HG03095 (cell line): ENCODE measurements around the gene MIDN.
A peak's percentile ranks its signal among the peaks of the same experiment; 100 is the strongest.
"Not testable (repeated sequence)": the region's sequence is repeated elsewhere in the genome, so short reads cannot be mapped to it uniquely, and the experiment has no call there.

ENCODE experiments used
- ATAC-seq: cut with Tn5 transposase; IDR thresholded peaks from one replicate; pipeline ENCODE4 v1.9.1; 2021; ENCODE audit warnings: moderate library complexity; ENCODE audit not compliant: unreplicated experiment

Gene MIDN

DNA sequence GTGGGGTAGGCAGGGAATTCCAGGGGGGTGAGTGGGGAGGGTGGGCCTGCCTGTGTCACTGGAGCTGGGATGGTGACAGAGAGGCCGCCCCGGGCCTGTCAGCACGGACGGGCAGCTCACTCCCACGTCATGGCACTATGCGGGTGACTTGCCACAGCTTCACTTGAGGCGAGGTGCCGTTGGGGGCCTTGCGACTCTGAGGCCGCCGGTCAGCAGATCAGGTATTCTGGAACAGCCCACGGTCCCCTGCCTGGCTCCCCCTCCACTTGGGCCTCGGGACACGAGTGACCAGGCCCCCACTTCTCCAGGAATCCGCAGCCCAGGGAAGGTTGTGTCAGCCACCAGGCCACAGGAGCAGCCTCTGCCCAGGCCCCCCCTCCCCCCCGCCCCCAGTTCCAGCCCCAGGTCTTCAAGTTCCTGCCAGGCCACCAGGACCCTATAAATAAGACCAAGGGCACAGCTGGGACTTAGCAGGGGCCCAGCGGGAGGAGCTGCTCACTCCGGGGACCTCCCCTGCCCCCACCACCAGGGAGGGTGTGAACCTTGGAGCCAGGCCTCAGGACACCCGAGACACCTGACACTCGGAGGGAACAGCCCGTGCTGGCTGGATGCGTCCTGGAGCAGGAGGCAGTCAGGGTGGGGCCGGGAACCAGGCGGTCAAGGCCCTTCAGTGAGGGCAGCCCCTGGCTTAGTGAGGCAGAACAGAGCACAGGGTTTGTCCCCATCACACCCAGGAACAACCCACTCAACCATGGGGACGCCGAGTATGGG, 2.7 kb upstream of the MIDN start:
- no peak for ATAC-seq

DNA sequence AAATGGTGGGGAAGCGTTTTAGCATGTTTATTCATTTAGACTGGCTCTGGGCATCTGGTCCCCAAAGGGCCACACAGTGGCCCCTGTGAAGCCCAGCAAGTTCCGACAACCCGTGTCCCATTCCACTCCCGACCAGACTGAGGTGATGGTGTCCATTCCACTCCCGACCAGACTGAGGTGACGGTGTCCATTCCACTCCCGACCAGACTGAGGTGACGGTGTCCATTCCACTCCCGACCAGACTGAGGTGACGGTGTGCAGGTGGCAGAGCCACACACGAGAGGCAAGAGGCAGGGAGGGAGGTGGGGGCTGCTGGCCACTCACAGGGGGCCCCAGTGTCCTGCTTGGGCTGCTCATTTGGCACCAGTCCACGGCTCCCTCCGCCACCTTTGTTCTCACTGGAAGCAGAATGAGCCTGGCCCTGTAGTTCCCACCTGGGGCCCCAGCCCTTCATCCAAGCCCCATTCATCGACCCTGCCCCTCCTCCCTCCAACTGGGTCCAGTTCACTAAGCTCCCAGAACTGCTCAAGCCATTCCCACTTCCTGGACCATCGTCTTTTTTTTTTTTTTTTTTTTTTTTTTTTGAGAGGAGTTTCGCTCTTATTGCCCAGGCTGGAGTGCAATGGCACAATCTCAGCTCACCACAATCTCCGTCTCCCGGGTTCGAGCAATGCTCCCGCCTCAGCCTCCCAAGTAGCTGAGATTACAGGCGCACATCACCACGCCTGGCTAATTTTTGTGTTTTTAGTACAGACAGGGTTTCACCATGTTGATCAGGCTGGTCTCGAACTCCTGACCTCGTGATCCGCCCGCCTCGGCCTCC, 1.9 kb upstream of the MIDN start:
- not testable (repeated sequence) for ATAC-seq

DNA sequence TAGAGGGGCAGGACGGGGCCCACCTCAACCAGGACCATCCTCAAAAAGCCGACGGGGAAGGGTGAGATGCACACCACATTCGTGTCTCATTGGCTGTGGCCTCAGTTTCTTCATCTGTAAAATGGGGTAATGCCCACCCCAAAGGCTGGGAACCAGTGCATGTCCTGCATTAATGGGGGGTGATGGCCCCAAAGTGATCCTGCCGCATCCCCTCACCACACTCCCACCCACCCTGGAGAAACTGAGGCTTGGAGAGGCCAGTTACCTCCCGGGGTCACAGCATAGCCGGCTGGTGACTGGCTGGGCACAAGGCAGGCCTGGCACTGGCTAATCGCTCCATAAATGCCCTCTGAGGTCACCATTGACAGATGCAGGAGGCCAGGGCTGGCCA, 640 bp upstream of the MIDN start:
- ATAC-seq = no peak

DNA sequence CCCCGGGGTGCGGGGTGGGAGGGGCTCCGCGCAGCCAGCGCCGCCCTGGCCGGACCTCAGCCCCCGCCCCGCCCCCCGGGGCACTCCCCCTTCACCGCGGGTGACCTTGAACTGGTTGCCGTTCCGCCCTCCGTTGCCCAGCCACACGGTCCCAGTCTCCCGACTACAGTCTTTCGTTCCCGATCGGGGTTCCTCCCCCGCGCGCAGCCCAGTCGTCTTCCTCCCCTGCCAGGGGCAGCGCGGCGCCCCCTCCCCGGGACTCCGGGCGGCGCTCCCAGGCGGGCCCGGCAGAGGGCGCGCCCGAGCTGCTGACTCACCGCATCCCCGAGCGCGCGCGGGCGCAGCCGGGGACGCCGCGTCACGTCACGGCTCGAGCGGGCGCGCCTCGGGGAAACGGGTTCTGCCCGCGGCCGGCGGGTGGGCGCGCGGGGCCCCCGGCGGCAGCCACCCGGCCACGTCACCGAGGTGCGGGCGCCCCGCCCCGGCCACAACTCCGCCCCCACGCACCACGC, 459 bp downstream of the MIDN start:
- ATAC-seq = peak; percentile 22

DNA sequence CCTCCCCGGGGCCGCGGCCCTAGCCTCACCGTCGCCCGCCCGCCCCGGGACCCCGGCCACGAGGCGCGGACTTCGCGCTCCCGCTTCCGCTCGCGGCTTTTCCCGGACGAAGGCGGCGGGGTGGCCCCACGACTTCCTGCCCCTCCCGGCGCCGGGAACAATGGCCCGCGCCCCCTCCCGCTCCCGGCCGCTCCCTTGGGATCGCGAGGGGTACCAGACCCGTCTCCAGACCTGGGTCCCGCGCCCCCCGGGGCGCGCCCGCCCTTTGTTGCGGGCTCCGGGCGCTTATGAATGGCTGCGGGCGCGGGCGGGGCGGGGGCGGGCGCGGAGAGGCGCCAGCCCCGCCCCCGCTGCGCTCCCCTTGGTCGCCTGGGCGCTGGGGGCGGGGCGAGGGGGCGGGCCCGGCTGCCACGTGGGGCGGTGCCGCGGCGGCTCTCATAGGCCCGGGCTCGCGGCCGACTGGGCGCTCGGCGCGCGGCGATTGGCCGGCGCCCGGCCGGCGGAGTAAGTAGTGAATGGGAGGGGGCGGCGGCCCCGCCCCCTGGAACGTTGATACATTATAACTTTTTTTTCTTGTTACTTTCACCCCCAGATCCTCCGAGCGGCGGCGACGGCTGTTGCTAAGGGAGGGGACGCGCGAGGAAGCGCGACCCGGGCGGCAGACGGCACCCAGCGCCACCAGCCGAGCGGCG, 1.1 kb downstream of the MIDN start:
- ATAC-seq = peak; percentile 36

DNA sequence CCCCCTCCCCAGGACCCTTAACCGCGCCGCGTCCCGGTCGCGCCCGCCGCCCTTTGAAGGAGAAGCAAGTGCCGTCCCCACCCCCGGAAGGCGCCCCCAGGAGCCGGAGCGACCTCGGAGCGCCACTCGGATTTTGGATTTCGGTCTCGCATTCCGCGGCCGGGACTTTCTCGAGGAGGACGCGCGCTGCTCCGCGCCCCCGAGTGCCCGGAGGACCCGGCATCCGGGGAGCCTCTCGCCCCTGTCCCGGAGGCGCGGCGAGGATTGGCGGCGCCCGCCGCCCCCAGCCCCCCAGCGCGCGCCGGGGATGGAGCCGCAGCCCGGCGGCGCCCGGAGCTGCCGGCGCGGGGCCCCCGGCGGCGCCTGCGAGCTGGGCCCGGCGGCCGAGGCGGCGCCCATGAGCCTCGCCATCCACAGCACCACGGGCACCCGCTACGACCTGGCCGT, 1.6 kb downstream of the MIDN start:
- no peak for ATAC-seq

DNA sequence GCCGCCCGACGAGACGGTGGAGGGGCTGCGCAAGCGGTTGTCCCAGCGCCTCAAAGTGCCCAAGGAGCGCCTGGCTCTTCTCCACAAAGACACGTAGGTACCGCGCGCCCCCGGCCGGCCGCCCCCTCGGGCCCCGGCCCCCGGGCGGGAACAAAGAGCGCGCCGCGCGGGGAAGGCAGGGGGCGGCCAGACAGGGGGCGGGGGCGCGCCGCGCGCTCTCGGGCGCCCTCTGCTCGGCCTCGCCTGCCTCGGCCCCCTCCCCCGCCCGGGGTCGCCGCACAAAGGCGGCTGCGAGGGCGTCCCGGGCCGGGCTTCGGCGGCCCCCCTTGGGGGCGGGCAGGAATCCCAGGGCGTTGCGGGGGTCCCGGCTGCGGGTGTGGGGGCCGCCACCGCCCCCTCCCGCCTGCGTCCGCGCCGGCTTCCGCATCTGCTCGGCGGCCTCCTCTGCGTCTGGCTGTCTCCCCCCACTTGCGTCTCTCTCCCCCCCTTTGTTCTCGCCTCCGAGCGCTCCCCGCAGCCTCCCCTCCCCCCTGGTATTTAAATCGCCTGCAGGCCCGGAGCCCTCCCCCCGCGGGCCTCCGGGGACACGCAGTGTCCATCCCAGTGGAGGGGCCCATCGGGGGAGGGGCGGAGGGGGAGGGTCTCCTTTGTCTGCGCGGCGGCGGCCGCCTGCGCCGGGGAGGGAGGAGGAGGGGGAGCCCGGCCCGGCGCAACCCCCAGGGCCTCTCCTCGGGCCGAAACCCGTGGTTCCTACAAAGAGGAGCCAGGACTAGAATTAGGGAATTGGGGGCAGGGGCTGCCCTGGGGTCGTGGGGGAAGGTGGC, 2.3 kb downstream of the MIDN start:
- no peak for ATAC-seq

DNA sequence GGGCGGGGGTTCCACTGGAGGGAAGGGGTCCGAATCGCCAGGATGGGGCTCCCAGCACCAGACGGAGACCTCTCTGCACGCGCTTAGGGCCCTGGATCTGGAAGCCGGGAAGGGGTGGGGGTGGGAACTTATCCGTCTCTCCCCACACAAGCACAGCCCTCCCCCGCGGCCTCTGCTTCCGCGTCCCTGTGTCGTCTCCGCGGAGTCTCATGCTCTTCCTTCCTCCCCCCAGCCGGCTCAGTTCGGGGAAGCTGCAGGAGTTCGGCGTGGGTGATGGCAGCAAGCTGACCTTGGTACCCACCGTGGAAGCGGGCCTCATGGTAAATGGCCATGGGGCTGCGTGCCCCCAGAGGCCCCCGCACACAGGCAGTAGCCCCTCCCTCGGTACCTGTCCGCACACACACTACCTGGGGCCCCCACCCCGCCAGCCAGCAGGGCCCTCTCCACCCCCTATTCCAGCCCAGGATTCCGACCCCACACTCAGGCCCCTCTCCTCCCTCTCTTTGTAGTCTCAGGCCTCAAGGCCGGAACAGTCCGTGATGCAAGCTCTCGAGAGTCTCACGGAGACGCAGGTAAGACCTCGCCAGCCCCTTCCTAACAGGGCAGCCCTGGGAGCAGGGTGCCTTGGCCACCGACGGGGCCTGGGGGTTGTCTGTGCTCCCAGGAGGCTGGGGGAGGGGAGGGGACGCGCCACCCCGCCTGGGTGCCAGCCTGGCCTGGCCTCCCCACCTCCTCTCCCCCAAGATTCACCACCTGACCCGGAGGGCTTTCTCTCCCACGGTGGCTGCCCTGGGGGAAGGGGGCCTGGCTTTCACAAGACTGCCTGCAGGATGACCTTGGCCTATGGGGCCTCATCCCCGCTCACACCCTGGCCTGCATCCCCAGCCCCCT, 3.2 kb downstream of the MIDN start:
- ATAC-seq = no peak

DNA sequence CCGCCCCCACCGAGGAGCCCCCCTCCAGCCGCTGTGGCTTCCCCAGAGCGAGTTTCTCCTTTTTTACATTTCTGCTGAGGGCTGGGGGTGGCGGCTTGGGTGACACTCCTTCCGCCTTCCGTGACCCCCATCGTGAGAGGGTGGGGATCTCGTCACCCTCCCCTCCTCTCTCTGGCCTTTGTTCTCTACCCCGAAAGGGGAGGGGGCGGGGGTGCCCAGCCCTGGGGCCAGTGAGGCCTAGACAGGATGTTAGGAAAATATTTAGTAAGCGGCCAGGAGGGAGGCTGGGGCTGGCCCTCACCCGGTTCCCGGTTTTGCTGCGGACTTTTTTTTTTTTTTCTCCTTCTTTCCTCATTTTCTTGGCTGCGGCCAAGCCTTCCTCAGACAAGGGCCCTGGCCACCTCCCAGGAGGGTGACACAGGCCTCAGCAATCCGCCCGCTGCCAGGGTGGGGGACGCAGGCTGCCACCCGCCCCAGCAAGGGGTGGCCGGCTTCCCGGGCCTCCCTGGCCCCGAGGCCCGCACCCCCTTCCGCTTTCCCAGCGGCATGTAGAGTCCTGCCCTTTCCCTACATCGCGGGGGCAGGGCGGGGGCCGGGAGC, 3.9 kb downstream of the MIDN start:
- no peak for ATAC-seq

DNA sequence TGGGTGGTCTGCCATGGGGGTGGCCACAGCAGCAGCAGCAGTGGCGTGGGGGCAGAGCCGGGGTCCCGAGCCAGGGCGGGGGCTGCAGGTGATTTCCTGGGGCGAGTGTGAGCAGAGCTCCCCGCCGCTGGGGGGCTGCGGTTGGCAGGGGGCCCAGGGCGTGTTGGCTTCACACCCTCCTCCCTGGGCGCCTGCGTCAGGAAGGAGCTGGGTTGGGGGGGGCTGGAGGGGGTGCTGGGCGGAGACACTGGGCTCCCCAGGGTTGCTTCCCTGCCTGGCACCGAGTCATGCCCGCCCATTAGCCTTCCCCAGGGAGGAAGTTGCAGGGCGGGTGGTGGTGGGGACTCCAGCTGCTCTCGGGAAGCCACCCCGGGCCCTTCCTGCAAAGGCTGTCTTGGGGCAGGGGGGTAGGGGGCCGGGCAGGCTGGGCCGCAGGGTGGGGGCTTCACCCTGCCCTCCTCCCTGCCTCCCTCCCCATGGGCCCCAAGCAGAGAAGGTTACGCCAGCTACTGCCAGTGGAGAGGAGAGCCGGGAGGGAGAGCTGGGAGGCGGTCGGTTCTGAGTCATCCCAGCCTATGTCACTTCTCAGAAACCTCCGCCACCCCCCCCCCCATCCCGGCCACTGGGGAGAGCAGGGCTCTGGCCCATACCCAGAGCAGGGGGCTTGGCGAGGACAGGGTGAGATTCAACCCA, 4.6 kb downstream of the MIDN start:
- ATAC-seq = no peak

DNA sequence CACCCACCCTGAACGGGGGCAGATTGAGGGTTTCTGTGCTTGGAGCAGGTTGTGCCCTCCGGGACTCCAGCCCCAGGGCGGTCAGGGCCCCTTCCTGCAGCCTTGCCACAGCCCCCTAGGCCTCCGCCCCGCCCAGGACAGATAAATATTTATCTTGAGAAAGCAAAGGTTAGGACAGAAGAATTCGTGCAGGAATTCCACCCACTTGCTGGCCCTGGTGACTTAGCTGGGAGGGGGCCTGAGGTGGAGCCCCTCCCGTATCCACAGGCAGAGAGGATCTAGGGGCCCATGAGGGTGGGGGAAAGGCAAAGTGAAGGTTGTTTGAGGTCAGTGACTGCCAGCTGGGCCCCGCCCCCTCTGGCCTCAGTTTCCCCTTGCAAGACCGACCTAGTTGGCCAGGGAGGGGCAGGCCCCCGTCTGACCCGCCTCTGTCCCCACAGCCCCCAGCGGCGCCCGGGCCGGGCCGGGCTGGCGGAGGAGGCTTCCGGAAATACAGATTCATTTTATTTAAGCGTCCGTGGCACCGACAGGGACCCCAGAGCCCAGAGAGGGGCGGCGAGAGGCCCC, 5.2 kb downstream of the MIDN start:
- ATAC-seq = no peak

DNA sequence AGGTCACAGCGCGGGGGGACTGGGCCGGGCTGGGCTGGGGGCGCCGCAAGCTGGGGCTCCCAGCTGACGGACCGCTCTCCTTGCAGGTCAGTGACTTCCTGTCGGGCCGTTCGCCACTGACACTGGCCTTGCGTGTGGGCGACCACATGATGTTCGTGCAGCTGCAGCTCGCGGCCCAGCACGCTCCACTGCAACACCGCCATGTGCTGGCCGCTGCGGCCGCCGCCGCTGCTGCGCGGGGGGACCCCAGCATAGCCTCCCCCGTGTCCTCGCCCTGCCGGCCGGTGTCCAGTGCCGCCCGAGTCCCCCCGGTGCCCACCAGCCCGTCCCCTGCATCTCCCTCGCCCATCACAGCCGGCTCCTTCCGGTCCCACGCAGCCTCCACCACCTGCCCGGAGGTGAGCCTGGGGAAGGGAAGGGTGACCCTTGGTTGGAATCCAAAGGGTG, 5.7 kb downstream of the MIDN start:
- ATAC-seq = no peak

DNA sequence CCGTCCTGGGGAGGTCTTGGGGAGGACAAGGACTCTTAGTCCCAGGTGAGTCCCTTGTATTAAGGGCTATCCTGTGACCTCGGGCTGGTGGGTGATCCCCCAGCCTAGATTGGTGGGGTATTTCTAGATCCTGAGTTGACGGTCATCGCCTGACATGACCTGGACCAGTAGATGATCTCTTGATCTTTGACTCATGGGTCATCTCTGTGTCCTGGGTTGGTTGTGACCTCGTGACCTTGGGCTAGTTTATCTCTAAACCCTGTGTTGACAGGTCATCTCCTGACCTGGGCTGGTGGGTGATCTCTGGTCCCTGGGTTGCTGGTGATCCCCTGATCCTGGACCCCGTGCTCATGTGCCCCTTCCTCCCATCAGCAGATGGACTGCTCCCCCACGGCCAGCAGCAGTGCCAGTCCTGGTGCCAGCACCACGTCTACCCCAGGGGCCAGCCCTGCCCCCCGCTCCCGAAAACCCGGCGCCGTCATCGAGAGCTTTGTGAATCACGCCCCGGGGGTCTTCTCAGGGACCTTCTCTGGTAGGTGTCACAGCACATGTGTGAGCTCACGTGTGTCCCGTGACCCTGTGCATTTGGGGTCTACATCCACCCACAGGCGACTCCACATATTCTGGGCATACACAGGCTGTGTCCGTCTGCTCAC, 6.3 kb downstream of the MIDN start:
- ATAC-seq = no peak

DNA sequence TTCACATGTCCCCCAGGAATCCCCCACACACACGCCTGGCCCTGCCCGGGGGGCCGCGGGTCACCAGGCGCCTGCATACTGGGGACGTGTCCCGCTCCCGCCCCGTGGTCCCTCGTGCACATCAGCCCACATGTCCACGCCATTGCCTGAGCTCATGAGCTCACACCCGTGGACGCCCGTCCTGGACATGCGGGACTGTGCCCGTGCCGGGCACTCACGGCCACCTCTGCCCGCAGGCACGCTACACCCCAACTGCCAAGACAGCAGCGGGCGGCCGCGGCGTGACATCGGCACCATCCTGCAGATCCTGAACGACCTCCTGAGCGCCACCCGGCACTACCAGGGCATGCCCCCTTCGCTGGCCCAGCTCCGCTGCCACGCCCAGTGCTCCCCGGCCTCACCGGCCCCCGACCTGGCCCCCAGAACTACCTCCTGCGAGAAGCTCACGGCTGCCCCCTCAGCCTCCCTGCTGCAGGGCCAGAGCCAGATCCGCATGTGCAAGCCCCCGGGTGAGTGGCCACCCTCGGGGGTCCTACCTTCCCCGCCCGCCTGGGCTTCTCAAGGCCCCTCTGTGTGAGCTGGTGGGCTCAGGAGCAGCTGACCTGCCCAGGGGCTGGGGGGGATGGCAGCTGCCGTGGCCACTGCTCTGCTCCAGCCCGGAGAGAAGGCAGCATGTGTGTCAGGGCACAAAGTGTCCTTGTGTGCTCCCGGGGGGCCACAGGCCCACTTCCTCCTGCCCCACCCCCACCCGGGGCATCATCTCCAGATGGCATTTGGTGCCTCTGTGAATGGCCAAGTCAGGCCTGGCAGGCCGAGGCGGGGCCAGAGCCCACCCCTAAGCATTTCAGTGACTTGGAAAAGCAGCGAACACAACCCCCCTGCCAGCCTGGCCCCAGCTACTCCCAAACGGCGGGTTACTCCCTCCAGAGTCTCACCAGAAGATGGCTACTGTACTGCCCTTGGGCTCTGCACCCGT, 7.1 kb downstream of the MIDN start:
- ATAC-seq = no peak

DNA sequence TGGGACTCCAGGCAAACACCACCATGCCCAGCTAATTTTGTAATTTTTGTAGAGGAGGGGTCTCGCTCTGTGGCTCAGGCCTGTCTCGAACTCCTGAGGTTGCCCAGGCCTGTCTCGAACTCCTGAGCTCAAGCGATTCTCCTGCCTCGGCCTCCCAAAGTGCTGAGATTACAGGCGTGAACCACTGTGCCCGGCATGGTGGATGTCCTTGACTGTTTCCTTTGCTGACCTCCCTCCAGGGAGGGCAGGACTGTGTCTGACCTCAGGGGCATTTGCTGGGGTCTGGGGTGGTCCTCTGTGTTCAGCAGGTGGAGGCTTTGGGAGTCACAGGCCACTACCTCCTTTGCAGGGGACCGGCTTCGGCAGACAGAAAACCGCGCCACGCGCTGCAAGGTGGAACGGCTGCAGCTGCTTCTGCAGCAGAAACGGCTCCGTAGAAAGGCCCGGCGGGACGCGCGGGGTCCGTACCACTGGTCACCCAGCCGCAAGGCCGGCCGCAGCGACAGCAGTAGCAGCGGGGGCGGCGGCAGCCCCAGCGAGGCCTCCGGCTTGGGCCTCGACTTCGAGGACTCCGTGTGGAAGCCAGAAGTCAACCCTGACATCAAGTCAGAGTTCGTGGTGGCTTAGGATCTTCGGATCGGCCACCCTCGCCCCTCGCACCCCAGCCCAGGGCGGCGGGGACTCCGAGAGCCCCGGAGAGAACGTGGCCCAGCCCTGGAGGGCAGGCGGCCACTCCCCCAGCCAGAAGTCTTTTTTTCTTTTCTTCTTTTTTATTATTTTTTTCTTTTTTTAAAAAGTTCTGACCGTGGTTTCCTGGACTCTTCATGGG, 8.5 kb downstream of the MIDN start:
- no peak for ATAC-seq
